HPDE6-E6E7 (cell line): ENCODE measurements around the gene CAMK2A.
A peak's percentile ranks its signal among the peaks of the same experiment; 100 is the strongest.

Experiments
- DNase-seq: peaks from one replicate; pipeline ENCODE4 v3.0.0; 2011; ENCODE audit warnings: missing footprints; ENCODE audit errors: extremely low spot score

The CAMK2A gene

GRCh38 chr5:150300496-150301169, 11.1 kb upstream of the CAMK2A start:
- DNase-seq = no peak

GRCh38 chr5:150299571-150300327, 10.2 kb upstream of the CAMK2A start:
- no peak for DNase-seq

- DNase-seq = peak; percentile 86
These were observed 9.3 kb upstream of the CAMK2A start for GRCh38 chr5:150298701-150299451.

- no peak for DNase-seq
These were observed 8.5 kb upstream of the CAMK2A start for GRCh38 chr5:150297934-150298595.

- no peak for DNase-seq
These were observed 7.8 kb upstream of the CAMK2A start for GRCh38 chr5:150297236-150297890.

GRCh38 chr5:150296496-150296895, 6.9 kb upstream of the CAMK2A start:
- DNase-seq = no peak

GRCh38 chr5:150295741-150296486, 6.3 kb upstream of the CAMK2A start:
- no peak for DNase-seq

GRCh38 chr5:150295172-150295634, 5.6 kb upstream of the CAMK2A start:
- peak; percentile 73 for DNase-seq

- DNase-seq = no peak
These were observed 5.0 kb upstream of the CAMK2A start for GRCh38 chr5:150294551-150295071.

GRCh38 chr5:150293091-150293941, 3.7 kb upstream of the CAMK2A start:
- no peak for DNase-seq

GRCh38 chr5:150291388-150292385, 2.1 kb upstream of the CAMK2A start:
- no peak for DNase-seq

- no peak for DNase-seq
These were observed 782 bp downstream of the CAMK2A start for GRCh38 chr5:150288791-150289190.

GRCh38 chr5:150288361-150288760, 1.2 kb downstream of the CAMK2A start:
- no peak for DNase-seq

- DNase-seq = no peak
These were observed 2.8 kb downstream of the CAMK2A start for GRCh38 chr5:150286820-150287219.

GRCh38 chr5:150285114-150285513, 4.5 kb downstream of the CAMK2A start:
- DNase-seq = no peak

- DNase-seq = no peak
These were observed 5.3 kb downstream of the CAMK2A start for GRCh38 chr5:150284311-150284710.

GRCh38 chr5:150283904-150284303, 5.7 kb downstream of the CAMK2A start:
- DNase-seq = no peak

- DNase-seq = no peak
These were observed 7.6 kb downstream of the CAMK2A start for GRCh38 chr5:150281987-150282386.
